Kidney tubule cell (primary cell): ENCODE measurements around the gene POMT1.
"Not testable (repeated sequence)": the region's sequence is repeated elsewhere in the genome, so short reads cannot be mapped to it uniquely, and the experiment has no call there.

Source experiments
- DNase-seq: peaks from one replicate; pipeline ENCODE4 v3.0.0-alpha.2; 2018; ENCODE audit warnings: low spot score

POMT1 gene, protein sequence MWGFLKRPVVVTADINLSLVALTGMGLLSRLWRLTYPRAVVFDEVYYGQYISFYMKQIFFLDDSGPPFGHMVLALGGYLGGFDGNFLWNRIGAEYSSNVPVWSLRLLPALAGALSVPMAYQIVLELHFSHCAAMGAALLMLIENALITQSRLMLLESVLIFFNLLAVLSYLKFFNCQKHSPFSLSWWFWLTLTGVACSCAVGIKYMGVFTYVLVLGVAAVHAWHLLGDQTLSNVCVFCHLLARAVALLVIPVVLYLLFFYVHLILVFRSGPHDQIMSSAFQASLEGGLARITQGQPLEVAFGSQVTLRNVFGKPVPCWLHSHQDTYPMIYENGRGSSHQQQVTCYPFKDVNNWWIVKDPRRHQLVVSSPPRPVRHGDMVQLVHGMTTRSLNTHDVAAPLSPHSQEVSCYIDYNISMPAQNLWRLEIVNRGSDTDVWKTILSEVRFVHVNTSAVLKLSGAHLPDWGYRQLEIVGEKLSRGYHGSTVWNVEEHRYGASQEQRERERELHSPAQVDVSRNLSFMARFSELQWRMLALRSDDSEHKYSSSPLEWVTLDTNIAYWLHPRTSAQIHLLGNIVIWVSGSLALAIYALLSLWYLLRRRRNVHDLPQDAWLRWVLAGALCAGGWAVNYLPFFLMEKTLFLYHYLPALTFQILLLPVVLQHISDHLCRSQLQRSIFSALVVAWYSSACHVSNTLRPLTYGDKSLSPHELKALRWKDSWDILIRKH

DNA sequence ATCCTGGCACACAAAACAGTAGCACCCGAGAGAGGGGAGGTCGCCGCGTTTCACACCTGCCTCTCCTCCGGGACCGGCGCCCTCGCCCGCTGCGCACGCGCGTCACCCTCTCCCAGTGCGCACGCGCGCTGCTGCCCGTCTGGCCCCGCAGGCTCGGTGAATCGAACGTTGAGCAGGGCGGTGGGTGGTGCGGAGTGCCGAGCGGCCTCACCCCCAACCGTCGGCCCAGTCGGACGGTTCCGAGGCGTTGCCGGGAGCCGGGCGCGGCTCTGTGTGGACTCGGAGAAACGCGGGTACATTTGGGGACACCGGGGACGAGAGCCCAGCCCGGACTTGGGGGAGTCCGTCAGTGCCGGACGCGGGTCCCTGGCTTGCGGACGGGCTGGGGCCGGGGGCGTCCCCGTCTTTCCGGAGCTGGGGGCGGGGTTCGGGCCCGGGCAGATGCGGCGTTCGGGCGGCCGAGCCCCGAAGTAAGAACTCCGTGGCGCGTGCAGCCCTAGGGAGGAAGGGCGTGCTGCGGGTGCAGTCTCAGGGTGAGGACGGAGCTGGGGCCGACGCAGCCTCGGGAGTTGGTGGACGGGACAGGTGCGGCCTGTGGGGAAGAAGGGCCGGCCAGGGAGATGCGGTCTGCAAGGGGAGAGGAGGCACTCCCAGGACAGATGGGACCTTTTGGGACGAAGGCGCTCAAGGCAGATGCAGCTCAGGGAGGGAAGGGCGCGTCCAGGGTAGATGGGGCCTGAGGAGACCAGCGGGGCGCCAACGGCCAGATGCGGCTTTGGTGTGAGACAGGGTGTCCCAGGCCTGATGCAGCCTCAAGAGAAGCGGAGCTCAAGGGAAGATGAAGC is at the start of gene POMT1:
Gene POMT1 (plus strand): TSS at position 138 of the 845 bp plus-strand sequence. CDS start 1,301 bp downstream, outside the sequence.
- DNase-seq, result peak; percentile 86

DNA sequence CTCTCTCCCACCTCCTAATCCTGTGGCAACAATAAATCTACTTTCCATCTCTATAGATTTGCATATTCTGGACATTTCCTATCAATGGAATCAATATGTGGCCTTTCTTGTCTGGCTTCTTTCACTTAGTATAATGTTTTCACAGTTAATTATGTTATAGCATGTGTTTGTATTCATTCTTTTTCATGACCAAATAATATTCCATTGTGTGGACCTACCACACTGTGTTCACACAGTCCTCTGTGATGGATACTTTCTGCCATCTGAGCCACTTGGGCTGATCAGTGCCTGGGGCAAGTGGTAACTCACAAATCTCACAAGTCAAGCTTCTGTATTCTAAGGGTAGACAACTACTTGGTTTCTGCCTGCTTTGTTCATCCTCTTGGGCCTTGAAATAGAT is 48.7 kb upstream of the POMT1 start:
- DNase-seq, result no peak

DNA sequence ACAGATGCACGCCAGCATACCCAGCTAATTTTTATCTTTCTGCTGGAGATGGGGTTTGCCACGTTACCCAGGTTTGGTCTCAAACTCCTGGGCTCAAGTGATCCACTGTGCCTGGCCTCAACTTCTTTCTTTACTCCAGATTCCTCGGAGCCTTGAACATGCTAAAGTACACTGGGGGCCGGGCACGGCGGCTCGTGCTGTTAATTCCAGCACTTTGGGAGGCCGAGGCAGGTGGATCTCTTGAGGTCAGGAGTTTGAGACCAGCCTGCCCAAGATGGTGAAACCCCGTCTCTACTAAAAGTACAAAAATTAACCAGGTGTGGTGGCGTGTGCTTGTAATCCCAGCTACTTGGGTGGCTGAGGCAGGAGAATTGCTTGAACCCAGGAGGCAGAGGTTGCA is 47.1 kb upstream of the POMT1 start:
- DNase-seq, result not testable (repeated sequence)

DNA sequence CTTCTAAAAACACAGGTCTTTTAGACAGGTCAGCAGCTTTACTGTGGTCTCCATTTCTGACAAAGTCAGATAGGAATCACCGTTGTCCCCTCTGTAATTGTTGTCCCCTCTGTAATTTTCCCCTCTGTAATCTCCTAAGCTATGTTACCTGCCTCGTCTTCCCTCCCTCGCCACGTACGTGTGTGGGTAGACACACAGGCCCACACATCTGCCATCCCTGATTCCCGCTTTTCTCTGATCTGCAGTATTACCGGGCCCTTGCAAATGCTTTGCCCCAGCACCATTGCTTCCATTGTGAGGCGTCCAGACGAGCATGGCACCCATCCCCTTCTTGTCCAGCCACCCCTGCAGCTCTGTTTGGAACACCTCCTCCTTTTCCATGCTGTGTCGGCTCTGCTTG is 45.0 kb upstream of the POMT1 start:
- DNase-seq, result no peak

DNA sequence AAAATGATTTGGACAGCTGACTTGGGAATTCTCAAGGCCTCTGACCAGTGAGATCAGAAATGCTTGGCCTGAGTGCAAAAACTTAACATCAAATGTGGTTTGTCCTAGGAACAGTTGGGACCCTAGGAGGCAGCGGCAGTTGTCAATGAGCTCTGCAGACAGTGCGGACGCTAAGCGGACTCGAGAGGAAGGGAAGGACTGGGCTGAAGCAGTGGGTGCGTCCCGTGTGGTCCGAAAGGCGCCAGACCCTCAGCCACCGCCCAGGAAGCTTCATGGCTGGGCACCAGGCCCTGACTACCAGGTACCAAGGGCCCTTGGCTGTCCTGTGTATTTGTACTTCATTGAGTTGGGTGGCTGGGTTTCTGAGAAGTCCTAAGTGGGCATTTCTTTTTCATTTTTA is 43.7 kb upstream of the POMT1 start:
- no peak for DNase-seq

DNA sequence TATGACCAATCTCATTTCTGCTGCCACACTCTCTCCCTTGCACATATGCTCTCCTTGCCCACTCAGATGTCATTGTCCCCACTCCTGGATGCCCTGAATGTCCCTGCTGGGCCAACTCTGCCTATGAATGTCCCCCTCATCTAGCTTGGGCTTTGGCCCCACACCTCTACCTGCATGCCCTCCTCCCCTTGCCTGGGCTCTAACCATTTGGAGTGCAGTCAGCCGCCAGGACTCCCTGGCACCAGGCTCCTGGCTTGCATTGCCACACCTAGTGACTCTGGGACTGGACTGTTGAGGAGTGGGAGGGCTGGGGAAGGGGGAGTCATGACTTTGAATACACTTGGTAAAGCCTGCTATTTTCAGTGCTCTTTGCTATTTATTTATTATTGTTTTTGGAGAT is 41.6 kb upstream of the POMT1 start:
- DNase-seq, result no peak

DNA sequence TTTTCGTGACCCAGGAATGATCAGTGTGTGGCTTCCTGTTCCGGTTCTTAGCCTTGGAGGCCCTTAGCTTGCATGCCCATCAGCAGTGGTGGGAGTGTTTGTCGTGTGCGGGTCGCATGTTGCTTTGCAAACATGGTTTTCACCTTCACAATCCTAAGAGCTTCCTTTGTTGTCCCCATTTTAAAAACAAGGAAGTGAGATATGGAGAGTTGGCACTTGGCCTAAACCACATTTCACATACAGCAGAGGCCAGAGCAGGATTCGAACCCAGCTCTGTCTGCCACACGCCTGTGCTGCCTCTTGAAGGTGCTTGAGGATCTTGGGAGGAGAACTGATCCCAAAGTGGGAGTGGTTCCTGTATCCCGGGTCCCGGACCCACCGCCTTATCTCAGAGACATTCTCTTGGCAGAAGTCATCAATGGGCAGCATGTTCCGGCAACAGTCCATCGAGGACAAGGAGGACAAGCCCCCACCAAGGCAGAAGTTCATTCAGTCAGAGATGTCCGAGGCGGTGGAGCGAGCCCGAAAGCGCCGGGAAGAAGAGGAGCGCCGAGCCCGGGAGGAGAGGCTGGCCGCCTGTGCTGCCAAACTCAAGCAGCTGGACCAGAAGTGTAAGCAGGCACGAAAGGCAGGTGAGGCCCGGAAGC is 38.2 kb upstream of the POMT1 start:
- DNase-seq, result no peak

DNA sequence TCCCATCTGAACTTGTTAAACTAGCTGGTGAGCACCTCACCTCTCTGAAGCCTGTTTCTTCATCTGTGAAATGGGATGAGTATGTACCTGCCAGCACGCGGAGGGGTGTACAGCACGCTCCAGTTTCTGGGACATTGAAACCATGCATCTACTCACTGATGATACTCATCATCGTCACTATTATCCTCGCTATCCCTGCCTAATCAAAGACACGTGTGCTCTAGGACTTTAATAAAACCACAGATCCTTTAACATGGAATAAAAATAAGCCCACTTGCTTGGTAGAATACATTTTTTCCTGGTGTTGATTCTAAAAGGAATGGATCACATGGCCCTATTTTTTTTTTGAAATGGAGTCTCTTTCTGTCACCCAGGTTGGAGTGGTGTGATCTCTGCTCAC is 37.3 kb upstream of the POMT1 start:
- no peak for DNase-seq

DNA sequence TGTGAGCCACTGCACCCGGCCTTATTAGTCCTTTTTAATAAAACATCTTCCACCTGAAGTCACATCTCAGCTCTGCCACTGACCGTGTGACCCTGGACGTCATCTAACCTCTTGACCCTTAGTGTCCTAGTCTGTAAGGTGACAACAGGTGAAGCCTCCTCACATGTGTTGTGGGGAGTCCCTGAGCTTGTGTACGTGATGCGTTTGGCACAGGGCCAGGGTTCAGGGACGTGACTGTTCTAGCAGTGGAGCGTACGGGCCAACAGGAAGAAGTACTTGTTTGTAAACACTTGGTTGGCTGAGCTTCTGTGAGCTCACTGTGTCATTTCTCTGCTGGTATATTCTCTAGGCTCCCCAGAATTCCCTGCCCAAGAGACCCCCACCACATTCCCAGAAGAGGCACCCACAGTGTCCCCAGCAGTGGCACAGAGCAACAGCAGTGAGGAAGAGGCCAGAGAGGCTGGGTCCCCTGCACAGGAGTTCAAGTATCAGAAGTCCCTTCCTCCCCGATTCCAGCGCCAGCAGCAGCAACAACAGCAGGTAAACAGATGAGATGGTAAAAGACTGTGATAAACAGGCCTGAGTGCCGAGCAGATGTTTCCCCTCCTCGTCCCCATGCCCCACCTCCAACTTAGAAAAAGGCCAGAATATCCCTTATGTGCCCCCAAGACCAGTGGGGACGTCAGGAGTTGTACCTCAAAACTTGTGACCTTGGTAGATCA is 35.3 kb upstream of the POMT1 start:
- no peak for DNase-seq

DNA sequence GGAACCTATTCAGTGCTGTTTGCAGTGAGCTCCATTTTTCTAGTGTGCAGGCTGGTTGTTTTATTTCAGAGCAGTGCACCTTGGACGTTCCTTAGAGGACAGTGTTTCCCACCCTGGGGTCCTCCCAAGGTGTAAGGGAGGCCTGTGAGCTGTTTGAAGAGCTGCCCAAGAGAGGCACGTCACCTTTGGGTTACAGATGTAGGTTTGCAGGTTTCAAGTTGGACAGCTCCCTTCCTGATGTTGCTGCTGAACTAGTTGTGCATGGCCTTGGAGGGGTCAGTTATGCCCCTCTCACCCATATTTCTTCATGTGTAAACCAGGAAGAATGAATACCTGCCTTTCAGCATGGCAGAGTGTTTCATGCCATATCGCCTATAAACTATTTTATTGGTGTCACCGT is 34.7 kb upstream of the POMT1 start:
- DNase-seq, result no peak

DNA sequence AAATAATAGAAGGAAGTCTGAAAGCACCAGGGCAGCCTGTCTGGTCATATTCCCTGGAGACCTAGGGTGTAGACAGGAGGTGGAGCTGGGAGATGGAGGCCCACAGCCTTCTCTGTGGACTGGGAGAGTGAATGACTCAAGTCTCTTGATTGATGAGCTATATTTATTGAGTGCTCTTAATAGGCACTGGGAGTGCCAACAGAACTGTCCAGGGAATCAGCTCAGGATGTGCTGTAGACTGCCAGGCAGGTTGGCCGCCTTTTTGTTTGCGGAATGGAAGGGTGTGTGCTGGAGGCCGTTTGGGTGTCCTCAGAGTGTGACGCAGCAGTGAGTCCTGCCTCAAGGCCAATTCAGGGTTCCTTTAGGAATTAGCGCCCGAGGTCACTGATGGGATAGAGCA is 33.4 kb upstream of the POMT1 start:
- no peak for DNase-seq

DNA sequence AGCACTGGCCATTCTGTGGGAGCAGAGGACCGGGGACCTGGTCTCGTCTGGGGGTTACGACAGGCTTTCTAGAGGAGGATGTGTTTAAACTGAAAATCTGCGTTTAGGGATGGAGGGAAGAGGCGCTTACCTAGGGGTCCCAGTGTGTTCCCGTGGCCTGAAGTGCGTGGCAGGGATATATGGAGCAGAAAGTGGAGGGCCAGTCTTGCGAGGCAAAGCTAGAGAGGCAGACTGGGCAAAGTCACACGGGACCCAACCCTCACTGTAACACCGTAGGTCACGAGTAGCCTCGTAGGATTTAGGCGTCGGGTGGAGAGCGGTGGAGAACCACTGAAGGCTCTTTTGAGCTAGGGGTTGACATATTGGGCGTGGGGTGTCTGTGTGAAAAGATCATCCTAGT is 32.8 kb upstream of the POMT1 start:
- DNase-seq, result no peak

DNA sequence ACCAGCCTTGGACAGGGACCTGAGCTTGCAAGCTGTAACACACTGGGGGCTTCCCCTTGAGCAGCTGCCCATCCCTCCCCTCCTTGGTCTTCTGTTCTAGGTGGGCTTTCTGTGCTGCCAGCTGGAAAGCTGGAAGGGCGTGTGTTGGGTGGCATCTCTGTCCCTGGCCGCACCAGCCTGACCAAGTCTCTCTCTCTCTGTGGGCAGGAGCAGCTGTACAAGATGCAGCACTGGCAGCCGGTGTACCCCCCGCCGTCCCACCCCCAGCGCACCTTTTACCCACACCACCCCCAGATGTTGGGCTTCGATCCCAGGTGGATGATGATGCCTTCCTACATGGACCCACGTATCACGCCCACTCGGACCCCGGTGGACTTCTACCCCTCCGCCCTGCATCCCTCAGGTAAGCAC is 32.1 kb upstream of the POMT1 start:
- DNase-seq, result no peak

DNA sequence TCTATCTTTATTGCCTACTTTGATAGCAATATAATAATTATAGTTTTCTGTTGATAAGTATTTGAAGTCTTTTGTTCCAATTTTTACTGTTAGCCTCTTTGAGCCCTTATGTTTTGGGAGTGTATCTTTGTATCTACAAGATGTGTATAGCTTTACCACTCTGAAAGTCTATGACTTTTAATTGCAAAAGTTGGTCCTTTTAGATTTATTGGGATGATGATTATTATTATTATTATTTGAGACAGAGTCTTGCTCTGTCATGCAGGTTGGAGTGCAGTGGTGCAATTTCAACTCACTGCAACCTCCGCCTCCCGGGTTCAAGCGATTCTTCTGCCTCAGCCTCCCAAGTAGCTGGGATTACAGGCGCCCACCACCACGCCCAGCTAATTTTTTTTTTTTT is 30.6 kb upstream of the POMT1 start:
- DNase-seq, result not testable (repeated sequence)

DNA sequence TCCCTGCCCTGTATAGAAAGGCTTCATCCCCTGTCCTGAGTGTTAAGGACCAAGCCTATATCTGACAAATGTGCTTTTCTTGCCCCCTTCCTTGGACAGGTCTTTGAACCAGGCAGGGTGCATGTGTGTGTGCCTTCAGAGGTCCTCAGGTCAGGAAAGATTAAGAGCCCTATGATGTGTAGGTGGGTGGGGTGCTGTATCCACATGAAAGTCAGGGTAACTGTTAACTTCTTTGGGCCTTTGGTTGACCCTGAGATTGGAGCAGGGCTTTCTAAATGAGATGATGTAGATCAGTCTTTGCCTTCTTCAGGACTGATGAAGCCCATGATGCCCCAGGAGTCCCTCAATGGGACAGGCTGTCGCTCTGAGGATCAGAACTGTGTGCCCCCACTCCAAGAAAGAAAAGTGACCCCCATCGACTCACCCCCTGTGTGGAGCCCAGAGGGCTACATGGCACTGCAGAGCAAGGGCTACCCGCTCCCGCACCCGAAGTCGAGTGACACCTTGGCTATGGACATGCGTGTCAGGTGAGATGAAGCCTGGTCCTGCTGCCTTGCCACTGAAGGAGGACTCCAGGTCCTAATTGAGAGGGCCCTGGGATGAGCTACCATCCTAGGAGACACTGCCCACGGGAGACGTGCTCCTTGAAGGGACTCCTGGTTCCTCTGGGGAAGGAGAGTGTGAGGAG is 29.4 kb upstream of the POMT1 start:
- DNase-seq, result peak; percentile 12

DNA sequence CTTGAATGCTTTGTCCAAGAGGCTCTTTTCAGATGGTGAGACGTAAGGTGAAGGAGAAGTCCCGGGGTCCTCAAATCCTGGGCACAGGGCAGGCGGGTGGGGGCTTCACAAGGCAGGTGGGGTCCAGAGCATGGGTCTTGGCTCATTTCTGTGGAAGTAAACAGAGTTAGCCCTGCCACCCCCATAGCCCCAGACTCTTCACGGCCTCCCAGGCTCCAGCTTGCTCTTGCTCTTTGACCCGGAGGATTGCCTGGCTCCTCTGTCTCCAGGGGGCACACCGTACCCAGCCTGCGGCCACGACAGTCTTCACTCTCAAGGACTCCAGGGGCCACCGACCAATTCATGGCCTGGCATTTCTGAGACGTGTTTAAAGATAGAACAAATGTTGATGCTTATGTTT is 28.8 kb upstream of the POMT1 start:
- DNase-seq, result no peak

DNA sequence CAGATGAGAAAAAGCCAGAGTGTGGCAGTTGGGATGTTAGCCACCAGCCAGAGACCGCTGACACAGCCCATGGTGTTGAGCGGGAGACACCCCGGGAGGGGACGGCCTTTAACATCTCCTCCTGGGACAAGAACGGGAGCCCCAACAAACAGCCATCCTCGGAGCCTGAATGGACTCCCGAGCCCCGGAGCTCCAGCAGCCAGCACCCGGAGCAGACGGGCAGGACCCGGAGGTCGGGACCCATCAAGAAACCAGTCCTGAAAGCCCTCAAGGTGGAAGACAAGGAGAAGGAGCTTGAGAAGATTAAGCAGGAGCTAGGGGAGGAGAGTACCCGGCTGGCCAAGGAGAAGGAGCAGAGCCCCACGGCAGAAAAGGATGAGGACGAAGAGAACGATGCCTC is 28.0 kb upstream of the POMT1 start:
- DNase-seq, result no peak

DNA sequence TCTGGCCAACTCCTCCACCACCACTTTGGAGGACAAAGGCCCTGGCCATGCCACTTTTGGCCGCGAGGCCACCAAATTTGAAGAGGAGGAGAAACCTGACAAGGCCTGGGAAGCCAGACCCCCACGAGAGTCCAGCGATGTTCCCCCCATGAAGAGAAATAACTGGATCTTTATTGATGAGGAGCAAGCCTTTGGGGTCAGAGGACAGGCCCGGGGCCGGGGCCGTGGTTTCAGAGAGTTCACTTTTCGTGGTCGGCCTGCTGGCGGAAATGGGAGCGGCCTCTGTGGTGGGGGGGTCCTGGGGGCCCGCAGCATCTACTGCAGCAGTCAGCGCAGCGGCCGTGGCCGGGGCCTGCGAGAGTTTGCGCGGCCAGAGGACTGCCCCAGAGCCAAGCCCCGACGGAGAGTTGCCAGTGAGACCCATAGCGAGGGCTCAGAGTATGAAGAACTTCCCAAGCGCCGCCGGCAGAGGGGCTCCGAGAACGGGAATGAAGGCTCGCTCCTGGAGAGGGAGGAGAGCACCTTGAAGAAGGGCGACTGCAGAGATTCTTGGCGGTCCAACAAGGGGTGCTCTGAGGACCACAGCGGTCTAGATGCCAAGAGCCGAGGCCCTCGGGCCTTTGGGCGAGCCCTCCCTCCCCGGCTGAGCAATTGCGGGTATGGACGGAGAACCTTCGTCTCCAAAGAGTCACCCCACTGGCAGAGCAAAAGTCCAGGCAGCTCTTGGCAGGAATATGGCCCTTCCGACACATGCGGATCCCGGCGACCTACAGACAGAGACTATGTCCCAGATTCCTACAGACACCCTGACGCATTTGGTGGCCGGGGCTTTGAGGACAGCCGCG is 27.4 kb upstream of the POMT1 start:
- DNase-seq, result no peak

DNA sequence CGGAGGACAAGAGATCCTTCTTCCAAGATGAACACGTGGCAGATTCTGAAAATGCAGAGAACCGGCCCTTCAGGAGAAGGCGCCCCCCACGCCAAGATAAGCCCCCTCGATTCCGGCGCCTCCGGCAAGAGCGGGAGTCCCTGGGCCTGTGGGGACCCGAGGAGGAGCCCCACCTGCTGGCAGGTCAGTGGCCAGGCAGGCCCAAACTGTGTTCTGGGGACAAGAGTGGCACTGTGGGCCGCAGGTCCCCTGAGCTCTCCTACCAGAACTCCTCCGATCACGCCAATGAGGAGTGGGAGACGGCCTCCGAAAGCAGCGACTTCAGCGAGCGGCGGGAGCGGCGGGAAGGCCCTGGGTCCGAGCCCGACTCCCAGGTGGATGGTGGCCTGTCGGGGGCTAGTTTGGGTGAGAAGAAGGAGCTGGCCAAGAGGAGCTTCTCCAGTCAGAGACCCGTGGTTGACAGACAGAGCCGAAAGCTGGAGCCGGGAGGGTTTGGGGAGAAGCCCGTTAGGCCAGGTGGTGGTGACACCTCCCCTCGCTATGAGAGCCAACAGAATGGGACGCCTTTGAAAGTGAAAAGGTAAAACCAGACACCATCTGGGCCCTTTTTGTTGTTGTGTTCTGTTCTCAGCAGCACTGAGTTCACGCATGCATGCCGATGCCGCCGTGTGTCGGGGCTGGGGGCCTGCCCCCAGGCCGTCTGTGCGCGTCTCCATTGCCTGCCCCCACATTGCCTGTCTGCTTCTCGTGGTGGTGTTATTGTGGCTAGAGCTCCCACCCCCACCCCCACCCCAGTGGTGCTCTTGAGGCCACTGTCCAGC is 26.6 kb upstream of the POMT1 start:
- DNase-seq, result no peak
